GM18870 (cell line): ENCODE measurements around the gene DAB2.
"Not testable (repeated sequence)": the region's sequence is repeated elsewhere in the genome, so short reads cannot be mapped to it uniquely, and the experiment has no call there.

Experiments
- ATAC-seq: cut with Tn5 transposase; IDR thresholded peaks from one replicate; pipeline ENCODE4 v1.9.1; 2021; ENCODE audit warnings: moderate library complexity; ENCODE audit not compliant: unreplicated experiment

DAB2 gene

GRCh38 chr5:39352951-39353350 is 71.8 kb downstream of the DAB2 start:
- ATAC-seq = no peak

- no peak for ATAC-seq
Observed at GRCh38 chr5:39352170-39352569, 72.6 kb downstream of the DAB2 start.

- ATAC-seq = no peak
Observed at GRCh38 chr5:39349484-39349883, 75.3 kb downstream of the DAB2 start.

GRCh38 chr5:39342460-39342859 is 82.3 kb downstream of the DAB2 start:
- no peak for ATAC-seq

GRCh38 chr5:39341896-39342295 is 82.9 kb downstream of the DAB2 start:
- no peak for ATAC-seq

GRCh38 chr5:39340506-39340905 is 84.3 kb downstream of the DAB2 start:
- ATAC-seq = no peak

GRCh38 chr5:39337252-39337915 is 87.4 kb downstream of the DAB2 start:
- ATAC-seq = no peak

- ATAC-seq = not testable (repeated sequence)
Observed at GRCh38 chr5:39334296-39334695, 90.5 kb downstream of the DAB2 start.

GRCh38 chr5:39333104-39333503 is 91.7 kb downstream of the DAB2 start:
- ATAC-seq = no peak

- ATAC-seq = no peak
Observed at GRCh38 chr5:39331861-39332381, 92.9 kb downstream of the DAB2 start.

GRCh38 chr5:39328731-39329130 is 96.0 kb downstream of the DAB2 start:
- no peak for ATAC-seq

GRCh38 chr5:39323542-39323941 is 101.2 kb downstream of the DAB2 start:
- no peak for ATAC-seq
